Activated naive CD4-positive, alpha-beta T cell treated with anti-CD3 and anti-CD28 coated beads, Interleukin-2, amount 10 ng/mL, durations not matched to agents 7 days and 5 days (primary cell): ENCODE measurements around the gene CACNA1G.

Experiments used
- CTCF ChIA-PET: fragments of 350-600 bp; sonication (Branson Sonifier 250); formaldehyde crosslinking; loops from one replicate; lab custom pipeline; 2021; ENCODE audit warnings: antibody characterized with exemption; lab: Charles Lee
- DNase-seq: peaks from one replicate; pipeline ENCODE4 v3.0.0-alpha.2; 2020
- H3K27ac Mint-ChIP-seq: one replicate; pipeline ENCODE4 v1.8.0; 2021; ENCODE audit warnings: mild to moderate bottlenecking, moderate library complexity, mixed read lengths
- H3K27me3 Mint-ChIP-seq: one replicate; pipeline ENCODE4 v1.8.0; 2021; ENCODE audit warnings: mild to moderate bottlenecking, mixed read lengths
- H3K36me3 Mint-ChIP-seq: one replicate; pipeline ENCODE4 v1.8.0; 2021; ENCODE audit warnings: mixed read lengths
- H3K4me1 Mint-ChIP-seq: one replicate; pipeline ENCODE4 v1.8.0; 2021; ENCODE audit warnings: mixed read lengths
- H3K4me3 Mint-ChIP-seq: one replicate; pipeline ENCODE4 v1.8.0; 2021; ENCODE audit warnings: mild to moderate bottlenecking, moderate library complexity, mixed read lengths
- H3K9me3 Mint-ChIP-seq: one replicate; pipeline ENCODE4 v1.8.0; 2021; ENCODE audit warnings: mixed read lengths

Gene CACNA1G

DNA sequence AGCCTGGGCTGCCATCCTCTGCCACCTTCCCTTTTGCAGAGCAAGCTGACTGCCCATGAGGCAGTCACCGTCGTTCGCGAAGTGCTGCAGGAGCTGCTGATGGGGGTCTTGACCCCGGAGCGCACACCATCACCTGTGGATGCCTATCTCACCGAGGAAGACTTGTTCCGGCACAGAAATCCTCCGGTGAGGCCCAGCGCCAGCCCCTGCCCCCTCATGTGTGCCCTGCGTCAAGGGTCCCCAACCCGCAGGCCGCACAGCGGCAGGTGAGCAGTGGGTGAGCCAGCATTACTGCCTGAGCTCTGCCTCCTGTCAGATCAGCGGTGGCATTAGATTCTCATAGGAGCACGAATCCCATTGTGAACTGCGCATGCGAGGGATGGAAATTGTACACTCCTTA lies 35.7 kb upstream of the CACNA1G start:
- H3K27ac Mint-ChIP-seq: no peak overlapping the region
- DNase-seq: no peak
- peaks cover 15% of the 10 kb centered on the region for H3K27me3 Mint-ChIP-seq
- CTCF ChIA-PET: no interaction called here
- no peak overlapping the region for H3K4me3 Mint-ChIP-seq
- H3K9me3 Mint-ChIP-seq: no peaks in the 10 kb centered on the region
- H3K36me3 Mint-ChIP-seq: no peaks in the 10 kb centered on the region
- peaks cover 4% of the 10 kb centered on the region for H3K4me1 Mint-ChIP-seq

DNA sequence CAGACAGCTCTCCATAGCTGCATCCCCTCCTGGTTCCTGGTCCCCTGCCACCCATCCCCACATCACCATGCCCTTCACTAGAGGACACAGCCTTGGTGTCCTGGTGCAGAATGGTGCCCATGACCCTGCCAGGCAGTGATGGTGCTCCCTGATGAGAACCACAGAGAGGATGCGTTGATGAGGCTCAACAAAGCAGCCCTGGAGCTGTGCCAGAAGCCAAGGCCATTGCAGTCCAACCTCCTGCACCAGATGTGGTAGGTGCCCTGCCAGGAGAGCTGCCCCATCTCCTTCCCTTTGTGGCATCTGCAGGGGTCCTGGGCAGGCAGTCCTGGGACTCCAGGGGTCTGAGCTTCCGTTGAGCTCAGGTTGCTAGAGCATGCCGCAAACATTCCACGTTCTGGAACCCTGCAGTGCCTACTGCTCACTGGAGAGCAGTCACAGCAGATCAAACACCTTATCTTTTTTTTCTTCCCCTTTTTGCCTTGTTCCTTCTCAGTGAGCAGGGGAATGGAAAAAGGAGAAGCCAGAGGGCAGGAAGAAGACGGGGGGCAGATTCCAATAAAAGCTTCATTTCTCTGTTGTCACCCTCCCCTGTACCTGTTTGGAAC lies 33.3 kb upstream of the CACNA1G start:
- Mint-ChIP-seq H3K27ac (no peak overlapping the region), H3K27me3 (peaks cover 38% of the 10 kb centered on the region), H3K4me3 (no peak overlapping the region), H3K4me1 (no peaks in the 10 kb centered on the region), H3K36me3 (no peaks in the 10 kb centered on the region), H3K9me3 (no peaks in the 10 kb centered on the region)
- no peak for DNase-seq
- CTCF ChIA-PET: interaction anchor here (0.6 to 1.0 kb wide), 2 partner anchors 43 to 180 kb away, joined by 3 read pairs; partner anchors contain the start of gene ANKRD40

DNA sequence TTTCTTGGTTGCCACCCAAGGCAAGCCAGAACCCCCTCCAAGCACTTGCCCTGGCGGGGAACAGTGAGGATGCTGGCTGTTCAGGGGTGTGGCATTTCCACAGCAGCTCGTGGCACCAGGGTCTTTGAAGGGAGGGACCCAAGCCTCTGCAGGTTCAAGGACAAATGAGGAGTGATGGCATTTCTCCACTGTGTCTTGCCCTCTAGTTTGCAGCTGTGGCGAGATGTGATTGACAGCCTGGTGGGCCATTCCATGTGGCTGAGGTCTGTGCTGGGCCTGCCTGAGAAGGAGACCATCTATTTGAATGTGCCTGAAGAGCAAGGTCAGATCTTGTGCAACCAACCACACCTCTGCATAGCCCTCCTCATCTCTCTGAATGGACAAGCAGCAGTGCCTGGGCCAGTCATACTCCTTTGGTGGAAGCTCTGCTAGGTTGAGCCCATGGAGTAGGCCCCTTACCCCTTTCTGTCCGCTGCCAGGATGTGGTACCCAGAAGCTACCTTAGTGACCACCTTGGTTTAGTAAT lies 32.5 kb upstream of the CACNA1G start:
- CTCF ChIA-PET: interaction anchor here (1.0 kb wide), 1 partner anchor 44 kb away, joined by 3 read pairs; no protein-coding TSS in a partner anchor
- H3K4me3 Mint-ChIP-seq: no peak overlapping the region
- H3K9me3 Mint-ChIP-seq: no peaks in the 10 kb centered on the region
- no peaks in the 10 kb centered on the region for H3K36me3 Mint-ChIP-seq
- DNase-seq: no peak
- H3K27ac Mint-ChIP-seq: no peak overlapping the region
- H3K4me1 Mint-ChIP-seq: no peaks in the 10 kb centered on the region
- H3K27me3 Mint-ChIP-seq: peaks cover 46% of the 10 kb centered on the region

DNA sequence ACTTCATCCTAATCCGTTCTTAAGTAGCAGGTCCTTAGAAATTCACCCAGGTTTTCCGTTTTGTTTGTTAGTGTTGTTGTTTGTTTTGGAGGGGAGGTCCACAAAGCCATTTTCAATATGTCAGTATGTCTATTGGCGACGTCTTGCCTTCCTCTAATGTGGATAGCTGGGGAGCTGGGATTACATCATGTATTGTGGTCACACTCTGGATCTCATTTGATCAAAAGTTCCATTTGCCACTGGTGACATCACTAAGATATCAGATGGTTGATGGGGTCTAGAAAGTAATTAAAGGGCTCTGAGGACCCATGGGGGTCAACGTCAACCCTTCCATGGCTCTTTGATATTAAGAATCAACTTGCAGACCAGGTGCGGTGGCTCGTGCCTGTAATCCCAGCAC lies 30.7 kb upstream of the CACNA1G start:
- Mint-ChIP-seq H3K27ac (no peak overlapping the region), H3K36me3 (no peaks in the 10 kb centered on the region), H3K27me3 (peaks cover 64% of the 10 kb centered on the region), H3K4me3 (no peak overlapping the region), H3K4me1 (peaks cover 10% of the 10 kb centered on the region), H3K9me3 (no peaks in the 10 kb centered on the region)
- DNase-seq: no peak
- CTCF ChIA-PET: no interaction called here

DNA sequence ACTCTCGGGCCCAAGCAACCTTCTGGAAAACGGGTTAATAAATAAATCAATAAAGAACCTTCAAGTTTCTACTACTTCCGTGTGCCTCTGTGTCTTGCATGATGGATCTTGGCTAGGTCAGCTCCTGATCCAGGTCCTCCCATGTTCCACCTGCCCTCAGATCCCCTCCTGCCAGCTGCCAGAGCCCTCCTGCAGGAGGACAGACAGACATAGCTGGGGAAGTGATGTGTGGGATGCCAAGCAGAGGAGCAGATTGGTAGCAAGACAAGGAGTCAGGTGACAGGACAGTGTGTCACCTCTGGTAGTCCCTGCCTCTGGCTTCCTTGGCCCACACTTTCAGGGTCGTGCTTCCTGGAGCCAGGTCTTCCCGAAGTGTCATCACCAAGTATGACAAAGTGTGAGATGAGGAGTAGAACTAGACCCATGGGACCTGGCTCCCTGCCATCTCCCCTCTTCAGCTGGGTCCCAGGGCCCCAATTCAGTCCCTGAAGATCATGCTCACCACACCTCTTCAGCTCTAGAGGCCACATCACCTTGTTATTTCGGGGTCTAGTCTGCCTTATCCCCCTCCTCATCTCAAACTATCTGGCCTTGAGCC lies 29.0 kb upstream of the CACNA1G start:
- Mint-ChIP-seq H3K36me3 (no peaks in the 10 kb centered on the region), H3K27me3 (peaks cover 79% of the 10 kb centered on the region), H3K27ac (no peak overlapping the region), H3K9me3 (no peaks in the 10 kb centered on the region), H3K4me1 (peaks cover 10% of the 10 kb centered on the region), H3K4me3 (no peak overlapping the region)
- DNase-seq: no peak
- CTCF ChIA-PET: interaction anchor here (0.9 to 2.1 kb wide), 5 partner anchors 10 to 331 kb away, joined by 3 to 6 read pairs (median 3); no protein-coding TSS in a partner anchor

DNA sequence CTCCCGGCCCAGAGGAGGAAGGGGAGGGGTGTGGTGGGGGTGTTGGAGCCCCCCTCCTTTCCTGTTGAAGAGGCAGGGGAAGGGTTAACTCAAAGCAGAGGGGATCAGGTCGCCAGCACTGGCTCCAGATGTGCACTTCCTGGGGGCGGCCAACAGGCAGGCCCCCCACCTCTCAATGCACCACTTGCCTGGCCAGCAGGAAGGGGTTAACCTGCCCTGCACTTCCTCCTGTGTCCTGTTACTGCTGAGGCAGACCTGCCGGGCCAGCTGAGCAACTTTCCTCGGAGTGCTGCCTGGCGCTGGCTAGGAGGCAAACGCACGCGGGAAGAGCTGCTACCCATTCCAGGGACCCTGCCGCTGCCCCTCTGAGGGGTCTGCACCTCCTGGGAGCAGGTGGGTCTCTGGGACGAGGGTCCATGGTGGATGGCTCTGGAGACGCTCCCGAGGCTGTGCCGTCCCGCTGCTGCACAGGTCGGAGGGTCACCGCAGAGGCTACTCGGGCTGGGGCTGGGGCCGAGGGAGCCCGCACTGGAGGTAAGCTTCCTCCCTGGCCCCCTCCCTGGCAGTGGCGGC lies 28.0 kb upstream of the CACNA1G start, which contains the start of gene EPN3:
Gene EPN3, plus strand, starts transcription at position 284 of the 573 bp plus-strand sequence. CDS start 3,822 bp downstream, outside the sequence.
- Mint-ChIP-seq H3K27me3 (peaks cover 85% of the 10 kb centered on the region), H3K36me3 (no peaks in the 10 kb centered on the region), H3K4me1 (peaks cover 10% of the 10 kb centered on the region), H3K27ac (no peak within 1 kb of the TSS), H3K4me3 (no peak within 1 kb of the TSS), H3K9me3 (no peaks in the 10 kb centered on the region)
- no peak for DNase-seq
- CTCF ChIA-PET: interaction anchor here (0.7 to 2.1 kb wide), 5 partner anchors 9 to 332 kb away, joined by 3 to 6 read pairs (median 3); no protein-coding TSS in a partner anchor

DNA sequence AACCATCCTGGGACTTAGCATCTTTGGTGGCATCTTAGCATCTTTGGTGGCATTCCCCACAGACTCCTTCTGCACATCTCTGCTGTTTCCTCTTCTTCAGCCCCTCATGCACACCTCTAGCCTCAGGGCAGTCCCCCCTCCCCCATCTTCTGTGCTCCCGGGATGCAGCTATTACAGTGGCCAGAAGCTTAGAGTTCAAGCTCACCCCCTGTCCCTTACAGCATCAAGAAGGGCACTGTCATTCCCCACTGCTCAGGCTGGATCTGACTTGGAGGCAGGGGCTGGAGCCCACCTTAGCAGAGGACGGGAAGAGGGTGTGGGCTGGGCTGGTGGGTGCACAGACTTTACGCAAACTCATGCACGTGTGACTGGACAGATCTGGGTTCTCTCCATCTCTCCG lies 27.3 kb upstream of the CACNA1G start:
- no peak overlapping the region for H3K27ac Mint-ChIP-seq
- CTCF ChIA-PET: interaction anchor here (0.7 to 2.1 kb wide), 4 partner anchors 10 to 51 kb away, joined by 3 to 6 read pairs (median 3); no protein-coding TSS in a partner anchor
- H3K4me1 Mint-ChIP-seq: peaks cover 10% of the 10 kb centered on the region
- H3K9me3 Mint-ChIP-seq: no peaks in the 10 kb centered on the region
- H3K27me3 Mint-ChIP-seq: peaks cover 88% of the 10 kb centered on the region
- no peak for DNase-seq
- no peaks in the 10 kb centered on the region for H3K36me3 Mint-ChIP-seq
- H3K4me3 Mint-ChIP-seq: no peak overlapping the region

DNA sequence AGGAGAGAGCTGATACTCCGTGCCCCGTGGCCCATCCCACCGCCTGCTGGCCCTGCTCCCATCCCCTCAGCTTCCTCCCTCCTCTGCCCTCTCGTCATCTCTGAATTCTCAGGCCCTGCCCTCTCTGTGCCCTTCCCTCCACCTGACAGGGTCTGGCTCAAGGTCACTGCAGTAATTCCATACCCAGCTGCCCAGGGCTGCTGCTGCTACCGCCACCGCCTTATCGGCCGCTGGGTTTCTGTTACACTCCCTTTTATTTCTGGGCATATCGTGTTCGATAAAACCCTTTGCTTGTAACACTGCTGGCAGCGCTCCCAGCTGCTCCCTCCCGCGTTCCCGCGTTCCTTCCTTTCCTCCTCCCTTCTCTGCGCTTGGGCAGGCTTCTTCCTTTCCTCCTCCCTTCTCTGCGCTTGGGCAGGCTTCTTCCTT lies 26.8 kb upstream of the CACNA1G start:
- H3K27ac Mint-ChIP-seq: no peak overlapping the region
- CTCF ChIA-PET: interaction anchor here (0.7 to 0.9 kb wide), 2 partner anchors 28 to 52 kb away, joined by 3 read pairs; no protein-coding TSS in a partner anchor
- no peak for DNase-seq

DNA sequence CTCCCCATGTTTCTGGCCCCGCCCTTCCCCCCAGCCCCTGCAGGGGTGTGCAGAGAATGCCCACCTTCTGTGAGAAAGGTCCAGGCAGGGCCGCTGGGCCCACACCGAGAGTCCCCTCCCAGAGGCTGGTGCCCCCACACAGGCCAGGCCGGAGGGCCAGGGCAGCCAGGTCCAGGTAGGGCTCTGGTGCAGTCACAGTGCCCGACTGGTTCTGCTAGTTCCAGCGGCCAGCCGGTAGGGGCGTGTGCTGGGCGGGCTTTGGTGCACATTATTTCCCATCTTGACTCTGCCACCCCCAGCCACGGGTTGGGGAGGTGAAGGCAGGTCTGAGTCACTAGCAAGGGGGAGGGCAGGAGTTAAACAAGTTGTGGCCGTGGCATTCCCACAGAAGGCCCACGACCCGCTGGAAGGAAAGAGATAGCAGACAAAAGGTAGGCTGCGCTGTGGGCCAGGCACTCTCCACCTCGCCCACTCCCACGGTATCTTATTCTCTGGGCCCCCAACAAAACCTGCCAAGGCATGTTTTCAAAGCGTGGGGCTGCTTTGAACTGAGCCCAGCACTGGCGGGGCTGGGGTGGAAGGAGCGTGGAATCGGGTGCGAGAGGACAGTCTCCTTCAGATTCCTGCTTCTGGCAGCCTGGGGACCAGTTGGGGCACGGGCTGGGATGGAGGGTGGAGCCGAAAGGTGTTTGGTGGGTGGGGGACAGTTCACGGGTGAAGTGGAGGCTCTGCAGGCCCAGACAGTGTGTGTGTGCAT lies 26.1 kb upstream of the CACNA1G start:
- CTCF ChIA-PET: no interaction called here
- DNase-seq: no peak
- peaks cover 10% of the 10 kb centered on the region for H3K4me1 Mint-ChIP-seq
- H3K27ac Mint-ChIP-seq: no peak overlapping the region
- H3K27me3 Mint-ChIP-seq: peaks cover 76% of the 10 kb centered on the region
- no peaks in the 10 kb centered on the region for H3K9me3 Mint-ChIP-seq
- no peaks in the 10 kb centered on the region for H3K36me3 Mint-ChIP-seq
- no peak overlapping the region for H3K4me3 Mint-ChIP-seq

More for the DNA sequence above, 26.8 kb upstream of the CACNA1G start:
- Mint-ChIP-seq H3K27me3 (peaks cover 83% of the 10 kb centered on the region), H3K9me3 (no peaks in the 10 kb centered on the region), H3K36me3 (no peaks in the 10 kb centered on the region), H3K4me3 (no peak overlapping the region), H3K4me1 (peaks cover 10% of the 10 kb centered on the region)

DNA sequence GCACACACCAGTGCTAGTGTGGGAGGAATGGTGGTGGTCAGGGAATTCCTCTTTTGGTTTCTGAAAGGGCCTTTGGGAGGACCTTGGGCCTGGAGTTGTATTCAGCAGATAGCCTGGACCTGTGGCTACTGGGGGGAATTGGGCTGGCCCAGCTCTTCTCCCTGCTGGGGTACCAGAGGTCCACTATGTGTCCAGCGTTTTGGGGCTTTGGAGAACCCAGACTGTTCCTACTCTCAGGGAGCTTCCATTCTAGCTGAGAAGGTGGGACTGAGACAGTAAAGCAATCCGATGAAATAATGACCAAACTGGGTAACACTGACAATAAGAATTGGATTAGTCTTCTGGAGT lies 25.6 kb upstream of the CACNA1G start:
- no peaks in the 10 kb centered on the region for H3K9me3 Mint-ChIP-seq
- H3K27ac Mint-ChIP-seq: no peak overlapping the region
- H3K4me1 Mint-ChIP-seq: peaks cover 10% of the 10 kb centered on the region
- CTCF ChIA-PET: interaction anchor here (1.0 kb wide), 1 partner anchor 91 kb away, joined by 3 read pairs; no protein-coding TSS in a partner anchor
- H3K4me3 Mint-ChIP-seq: no peak overlapping the region
- no peak for DNase-seq
- peaks cover 73% of the 10 kb centered on the region for H3K27me3 Mint-ChIP-seq
- H3K36me3 Mint-ChIP-seq: no peaks in the 10 kb centered on the region

DNA sequence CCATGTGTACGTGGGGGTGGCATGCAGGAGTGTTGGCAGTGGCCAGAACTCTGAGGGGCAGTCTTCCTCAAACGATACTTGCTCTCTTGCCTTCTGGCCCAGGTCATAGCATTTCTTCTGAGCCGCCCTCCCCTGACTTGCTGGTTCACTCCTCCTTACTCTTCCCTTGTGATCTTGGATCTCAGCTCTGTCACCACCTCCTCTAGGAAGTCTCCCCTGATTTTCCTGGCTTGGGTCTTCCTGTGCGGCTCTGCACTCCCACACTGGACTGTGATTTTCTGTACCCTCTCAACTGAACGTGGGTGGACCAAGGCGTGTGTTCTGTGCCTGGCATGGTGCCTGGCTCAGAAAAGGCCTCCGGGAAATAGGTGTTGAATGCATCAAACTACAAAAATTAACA lies 25.1 kb upstream of the CACNA1G start:
- CTCF ChIA-PET: interaction anchor here (1.0 kb wide), 1 partner anchor 90 kb away, joined by 3 read pairs; no protein-coding TSS in a partner anchor
- H3K27me3 Mint-ChIP-seq: peaks cover 68% of the 10 kb centered on the region
- H3K9me3 Mint-ChIP-seq: no peaks in the 10 kb centered on the region
- no peak for DNase-seq
- no peak overlapping the region for H3K4me3 Mint-ChIP-seq
- peaks cover 12% of the 10 kb centered on the region for H3K4me1 Mint-ChIP-seq
- H3K27ac Mint-ChIP-seq: no peak overlapping the region
- no peaks in the 10 kb centered on the region for H3K36me3 Mint-ChIP-seq

DNA sequence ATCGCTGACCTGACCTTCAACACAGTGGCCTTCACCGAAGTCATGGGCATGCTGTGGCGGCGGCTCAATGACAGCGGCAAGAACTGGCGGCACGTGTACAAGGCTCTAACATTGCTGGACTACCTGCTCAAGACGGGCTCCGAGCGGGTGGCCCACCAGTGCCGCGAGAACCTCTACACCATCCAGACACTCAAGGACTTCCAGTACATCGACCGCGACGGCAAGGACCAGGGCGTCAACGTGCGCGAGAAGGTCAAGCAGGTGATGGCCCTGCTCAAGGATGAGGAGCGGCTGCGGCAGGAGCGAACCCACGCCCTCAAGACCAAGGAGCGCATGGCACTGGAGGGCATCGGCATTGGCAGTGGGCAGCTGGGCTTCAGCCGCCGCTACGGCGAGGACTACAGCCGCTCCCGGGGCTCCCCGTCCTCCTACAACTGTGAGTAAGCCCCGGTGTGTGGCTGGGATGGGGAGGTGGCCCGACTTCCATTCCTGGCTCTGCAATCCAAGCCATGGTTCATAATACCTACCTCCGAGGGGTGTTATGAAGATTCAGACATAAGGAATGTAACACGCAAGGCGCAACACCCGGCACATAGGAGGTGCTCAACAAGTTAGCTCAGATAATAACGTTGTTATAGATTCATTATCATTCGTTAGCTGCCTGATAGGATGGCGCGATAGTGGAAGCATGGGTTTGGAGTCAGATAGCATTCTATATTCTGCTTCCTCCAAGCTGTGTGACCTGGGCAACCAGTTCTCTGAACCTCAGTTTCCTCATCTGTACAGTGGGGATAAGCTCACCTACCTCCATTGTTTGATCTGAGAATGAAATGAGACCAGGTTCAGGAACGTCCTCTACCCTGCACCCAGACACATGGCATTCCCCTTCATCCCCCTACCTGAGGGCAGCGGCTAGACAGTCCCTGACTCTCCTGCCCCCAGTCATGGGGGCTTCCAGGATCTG lies 23.6 kb upstream of the CACNA1G start:
- peaks cover 61% of the 10 kb centered on the region for H3K27me3 Mint-ChIP-seq
- H3K27ac Mint-ChIP-seq: no peak overlapping the region
- no peaks in the 10 kb centered on the region for H3K9me3 Mint-ChIP-seq
- CTCF ChIA-PET: no interaction called here
- DNase-seq: no peak
- H3K36me3 Mint-ChIP-seq: no peaks in the 10 kb centered on the region
- H3K4me1 Mint-ChIP-seq: peaks cover 16% of the 10 kb centered on the region
- no peak overlapping the region for H3K4me3 Mint-ChIP-seq
